H1 (cell line): ENCODE results near the gene DIAPH2. TPM values are rescaled to one million over a fixed set of nuclear protein-coding genes. Genes with fewer than 3 reads are reported as not detected.

ENCODE experiments used
- CTCF ChIA-PET: fragments of 300-600 bp; sonication (Branson Sonifier 250); formaldehyde crosslinking; loops from one replicate; lab custom pipeline; 2021; ENCODE audit not compliant: partially characterized antibody; lab: Charles Lee
- POLR2A ChIA-PET: fragments of 300-600 bp; sonication (Branson Sonifier 250); formaldehyde crosslinking; loops from one replicate; lab custom pipeline; 2021; ENCODE audit warnings: inconsistent platforms; ENCODE audit not compliant: partially characterized antibody; lab: Charles Lee
- DNase-seq, 2 experiments: peaks; one replicate each; pipeline versions ENCODE4 v3.0.0 to v3.0.0-alpha.2; 2010 to 2022; ENCODE audit warnings: low spot score in 2 of 2, low read depth in 1 of 2, mixed read lengths in 1 of 2
- FAIRE-seq: peaks from 2 replicates; lab custom pipeline; 2011; peaks lifted over from hg19 to GRCh38; lab: Jason Lieb, UNC
- H2AFZ ChIP-seq: 2 replicates; pipeline ENCODE4 v1.8.1; 2012; ENCODE audit warnings: low read length, inconsistent platforms
- H2AK5ac ChIP-seq: 2 replicates; pipeline ENCODE4 v1.6.1; 2013; ENCODE audit warnings: low read depth, low read length
- H2BK120ac ChIP-seq: replicated peaks from 2 replicates; pipeline ENCODE3; 2013; ENCODE audit warnings: low read depth, low read length, inconsistent platforms
- H2BK12ac ChIP-seq: 2 replicates; pipeline ENCODE4 v1.6.1; 2013; ENCODE audit warnings: low read depth, low read length
- H2BK15ac ChIP-seq: 2 replicates; pipeline ENCODE4 v1.6.1; 2013; ENCODE audit warnings: low read length
- H2BK20ac ChIP-seq: 2 replicates; pipeline ENCODE4 v1.6.1; 2013; ENCODE audit warnings: low read length
- H2BK5ac ChIP-seq: 2 replicates; pipeline ENCODE4 v1.6.1; 2013; ENCODE audit warnings: low read depth, low read length
- H3K14ac ChIP-seq: 2 replicates; pipeline ENCODE4 v1.6.1; 2013; ENCODE audit warnings: inconsistent platforms; ENCODE audit not compliant: insufficient read length
- H3K18ac ChIP-seq: 2 replicates; pipeline ENCODE4 v1.6.1; 2013; ENCODE audit warnings: low read length; ENCODE audit errors: extremely low read depth
- H3K23ac ChIP-seq: 2 replicates; pipeline ENCODE4 v1.6.1; 2013; ENCODE audit warnings: inconsistent platforms; ENCODE audit not compliant: insufficient read length
- H3K23me2 ChIP-seq: 2 replicates; pipeline ENCODE4 v1.6.1; 2013; ENCODE audit warnings: low read depth, low read length
- H3K27ac ChIP-seq: 2 replicates; pipeline ENCODE4 v1.6.1; 2011; ENCODE audit warnings: low read depth, low read length, inconsistent platforms
- H3K27me3 ChIP-seq, 4 experiments: replicated peaks in 1 of 4; 1 replicate in 1 of 4; 2 replicates in 3 of 4; pipeline versions ENCODE4 v1.6.1 to v1.8.1; 2011 to 2013; ENCODE audit warnings: low read length in 3 of 4, mild to moderate bottlenecking in 3 of 4, inconsistent platforms in 2 of 4, mixed read lengths in 2 of 4, moderate library complexity in 1 of 4; ENCODE audit not compliant: control insufficient read depth in 3 of 4, insufficient read depth in 3 of 4; ENCODE audit errors: extremely low read depth in 1 of 4
- H3K36me3 ChIP-seq, 4 experiments: 2 replicates each; pipeline versions ENCODE4 v1.6.1 to v1.8.1; 2011 to 2013; ENCODE audit warnings: mild to moderate bottlenecking in 4 of 4, low read length in 3 of 4, moderate library complexity in 2 of 4, control low read depth in 1 of 4, inconsistent platforms in 1 of 4; ENCODE audit not compliant: insufficient read depth in 4 of 4, control insufficient read depth in 2 of 4
- H3K4ac ChIP-seq: replicated peaks from 2 replicates; pipeline ENCODE3; 2013; ENCODE audit warnings: low read length, low read depth, mixed read lengths, inconsistent platforms; ENCODE audit not compliant: insufficient read length
- H3K4me1 ChIP-seq, 4 experiments: replicated peaks in 1 of 4; 1 replicate in 1 of 4; 2 replicates in 3 of 4; pipeline versions ENCODE4 v1.6.1 to v1.8.1; 2011 to 2013; ENCODE audit warnings: low read length in 3 of 4, inconsistent platforms in 2 of 4, mixed read lengths in 1 of 4; ENCODE audit not compliant: insufficient read depth in 4 of 4, control insufficient read depth in 3 of 4
- H3K4me2 ChIP-seq, 2 experiments: 2 replicates each; pipeline versions ENCODE4 v1.6.1 to v1.8.1; 2011 to 2013; ENCODE audit warnings: low read depth in 2 of 2, low read length in 2 of 2, control low read depth in 1 of 2, inconsistent platforms in 1 of 2, mild to moderate bottlenecking in 1 of 2; ENCODE audit not compliant: insufficient read depth in 1 of 2
- H3K4me3 ChIP-seq, 4 experiments: fragments of 200-600, 300-600 bp in 1 of 4; sonication (generic), shearing (Covaris generic), sonication (Bioruptor Twin) in 1 of 4; 2 replicates each; pipeline versions ENCODE4 v1.5.1 to v1.8.1; 2011 to 2016; ENCODE audit warnings: low read length in 4 of 4, low read depth in 3 of 4, control low read depth in 2 of 4, inconsistent platforms in 2 of 4, mild to moderate bottlenecking in 2 of 4, mixed read lengths in 1 of 4, moderate library complexity in 1 of 4; ENCODE audit not compliant: insufficient read depth in 2 of 4; ENCODE audit errors: extremely low read depth in 1 of 4
- H3K56ac ChIP-seq: replicated peaks from 2 replicates; pipeline ENCODE3; 2013; ENCODE audit warnings: low read depth, mild to moderate bottlenecking, mixed read lengths, low read length, inconsistent platforms; ENCODE audit not compliant: insufficient read length
- H3K79me1 ChIP-seq: 2 replicates; pipeline ENCODE4 v1.6.1; 2013; ENCODE audit warnings: low read depth, low read length, control low read depth
- H3K79me2 ChIP-seq, 2 experiments: 2 replicates each; pipeline versions ENCODE4 v1.6.1 to v1.8.1; 2012 to 2013; ENCODE audit warnings: low read length in 2 of 2, mild to moderate bottlenecking in 2 of 2, inconsistent platforms in 1 of 2; ENCODE audit not compliant: insufficient read depth in 2 of 2, control insufficient read depth in 1 of 2
- H3K9ac ChIP-seq, 4 experiments: replicated peaks in 1 of 4; 1 replicate in 1 of 4; 2 replicates in 3 of 4; pipeline versions ENCODE4 v1.6.1 to v1.8.1; 2011 to 2013; ENCODE audit warnings: low read depth in 3 of 4, low read length in 3 of 4, control low read depth in 2 of 4, mild to moderate bottlenecking in 2 of 4, moderate library complexity in 2 of 4, inconsistent platforms in 1 of 4; ENCODE audit errors: extremely low read depth in 1 of 4
- H3K9me3 ChIP-seq, 2 experiments: 2 replicates each; pipeline versions ENCODE4 v1.6.1 to v1.8.1; 2012 to 2013; ENCODE audit warnings: mild to moderate bottlenecking in 2 of 2, moderate library complexity in 2 of 2, control low read depth in 1 of 2, inconsistent platforms in 1 of 2, low read depth in 1 of 2, low read length in 1 of 2, mixed read lengths in 1 of 2; ENCODE audit not compliant: insufficient read depth in 2 of 2
- H4K20me1 ChIP-seq, 2 experiments: replicated peaks in 1 of 2; 2 replicates each; pipeline versions ENCODE3 to v1.8.1; 2011 to 2013; ENCODE audit warnings: inconsistent platforms in 2 of 2, low read length in 2 of 2, mild to moderate bottlenecking in 1 of 2; ENCODE audit not compliant: insufficient read depth in 2 of 2, control insufficient read depth in 1 of 2
- H4K5ac ChIP-seq: 2 replicates; pipeline ENCODE4 v1.6.1; 2013; ENCODE audit warnings: low read length, low read depth, mixed read lengths, inconsistent platforms; ENCODE audit not compliant: insufficient read length
- H4K8ac ChIP-seq: 2 replicates; pipeline ENCODE4 v1.8.0; 2013; ENCODE audit warnings: mild to moderate bottlenecking, moderate library complexity, low read length, inconsistent platforms; ENCODE audit not compliant: insufficient read depth; ENCODE audit errors: extremely low read depth
- H4K91ac ChIP-seq: replicated peaks from 2 replicates; pipeline ENCODE3; 2013; ENCODE audit warnings: low read length, mixed read lengths, inconsistent platforms; ENCODE audit not compliant: insufficient read length
- CHD1 ChIP-seq: IDR thresholded peaks from 2 replicates; pipeline ENCODE4 v1.6.1; 2012; ENCODE audit warnings: low read depth, low read length, improper control_type of control experiment
- EGR1 ChIP-seq: IDR thresholded peaks from 2 replicates; pipeline ENCODE4 v1.6.1; 2011; ENCODE audit warnings: low read depth, low read length, borderline replicate concordance
- GABPA ChIP-seq: IDR thresholded peaks from 2 replicates; pipeline ENCODE4 v1.6.1; 2011; ENCODE audit warnings: mild to moderate bottlenecking, low read length, moderate library complexity, borderline replicate concordance; ENCODE audit not compliant: insufficient read depth
- KDM1A ChIP-seq: fragments of 200-600, 300-600 bp; sonication (generic); IDR thresholded peaks from 2 replicates; pipeline ENCODE4 v1.7.1; 2016; ENCODE audit warnings: mild to moderate bottlenecking, low read length, borderline replicate concordance
- KDM5A ChIP-seq: fragments of 200-600 bp; IDR thresholded peaks from 2 replicates; pipeline ENCODE4 v1.7.1; 2012; ENCODE audit warnings: mild to moderate bottlenecking, low read length, inconsistent platforms, mixed read lengths
- PHF8 ChIP-seq: fragments of 200-600 bp; sonication (generic); conservative IDR thresholded peaks from 2 replicates; pipeline ENCODE4 v1.7.1; 2012; ENCODE audit warnings: low read depth, mild to moderate bottlenecking, inconsistent platforms, low read length, moderate library complexity
- RAD21 ChIP-seq, 2 experiments: IDR thresholded peaks in 1 of 2; conservative IDR thresholded peaks in 1 of 2; 2 replicates each; pipeline ENCODE4 v1.6.1; 2011; ENCODE audit warnings: low read depth in 2 of 2, low read length in 2 of 2, improper control_type of control experiment in 1 of 2, inconsistent platforms in 1 of 2, mild to moderate bottlenecking in 1 of 2, moderate library complexity in 1 of 2
- SRF ChIP-seq: IDR thresholded peaks from 2 replicates; pipeline ENCODE4 v1.6.1; 2011; ENCODE audit warnings: mild to moderate bottlenecking, low read depth, low read length, moderate library complexity
- SUZ12 ChIP-seq: fragments of 200-600 bp; sonication (generic); IDR thresholded peaks from 2 replicates; pipeline ENCODE4 v1.6.1; 2012; ENCODE audit warnings: mild to moderate bottlenecking, inconsistent platforms, low read length, moderate library complexity, mixed read lengths
- TAF7 ChIP-seq: optimal IDR thresholded peaks from 2 replicates; pipeline ENCODE3; 2011; ENCODE audit warnings: low read depth, mild to moderate bottlenecking, inconsistent platforms, low read length, moderate library complexity, borderline replicate concordance
- USF2 ChIP-seq: IDR thresholded peaks from 2 replicates; pipeline ENCODE4 v1.6.1; 2011; ENCODE audit warnings: low read length, improper control_type of control experiment
- WGBS, 2 experiments: shearing (Covaris generic) in 1 of 2; methylation state at CpG; one replicate each; pipeline versions ENCODE4 v1.1.6 to v1.1.7; 2013 to 2015; ENCODE audit warnings: low lambda C conversion rate in 2 of 2, mixed read lengths in 2 of 2, inconsistent platforms in 1 of 2, low coverage in 1 of 2, missing lambda C conversion rate in 1 of 2; ENCODE audit not compliant: insufficient replicate concordance in 2 of 2, insufficient coverage in 1 of 2, insufficient read length in 1 of 2; ENCODE audit errors: extremely low coverage in 1 of 2, missing lambda C conversion rate in 1 of 2; 5-methylcytosine and 5-hydroxymethylcytosine counted together
- polyA plus RNA-seq, 7 experiments: library from polyadenylated mRNA; depleted of rRNA in 3 of 7; stranded (reverse) in 5 of 7; unstranded in 2 of 7; fragments of >200 nt in 5 of 7; fragments of 200-250 nt in 2 of 7; gene quantifications; 1 replicate in 5 of 7; 2 replicates in 1 of 7; 4 replicates in 1 of 7; pipeline versions ENCODE4 v1.2.1 to v1.2.3, GENCODE V29; 2011 to 2013; ENCODE audit warnings: missing spikeins in 2 of 7, mixed read lengths in 2 of 7
- total RNA-seq: library from RNA; stranded (reverse); fragmentation: NEBNext Ultra II Directional; extraction: Animal tissue kit (Norgen Biotek cat#: 25700); gene quantifications from 2 replicates; pipeline ENCODE4 v1.2.1, GENCODE V29; 2021
- TF ChIP-seq, protein P1 (sequence below): IDR thresholded peaks from 2 replicates; pipeline ENCODE4 v1.6.1; 2012; ENCODE audit warnings: inconsistent platforms

DIAPH2 gene
- total and polyA plus RNA-seq, 2 of the 8 experiments (the other 6 are each of a cell fraction or from before 2014, with no cell fraction given): 4.4 to 24.3 TPM

GRCh38 chrX:97045470-97045869 lies 360.8 kb downstream of the DIAPH2 start:
- Histone ChIP-seq H3K23ac (no peak overlapping the region), H3K56ac (no peak overlapping the region), H4K91ac (no peak overlapping the region), H2BK15ac (no peak overlapping the region), H3K23me2 (no peaks in the 10 kb centered on the region), H4K20me1 (no peaks in the 10 kb centered on the region), H2BK12ac (no peak overlapping the region), H3K9me3 (no peaks in the 10 kb centered on the region), H3K27me3 (no peaks in the 10 kb centered on the region), H3K4ac (no peak overlapping the region), H3K9ac (no peak overlapping the region), H3K36me3 (no peaks in the 10 kb centered on the region), H2BK20ac (no peak overlapping the region), H3K79me2 (no peaks in the 10 kb centered on the region), H2BK5ac (no peak overlapping the region), H3K4me1 (no peaks in the 10 kb centered on the region), H3K4me2 (no peak overlapping the region), H3K27ac (no peak overlapping the region), H2AK5ac (no peak overlapping the region), H4K8ac (no peak overlapping the region), H4K5ac (no peak overlapping the region), H3K4me3 (no peak overlapping the region), H2BK120ac (no peak overlapping the region), H3K14ac (no peak overlapping the region), H2AFZ (no peak overlapping the region), H3K18ac (no peak overlapping the region), H3K79me1 (no peaks in the 10 kb centered on the region)
- 89% methylated on average over 1 of the region's 1 CpG; no CpG with 5 or more reads in 1 of the 2 experiments for WGBS, 2 experiments
- POLR2A ChIA-PET: no interaction called here
- DNase-seq (no peak), FAIRE-seq (no peak)
- CTCF ChIA-PET: no interaction called here
- no peak for TF ChIP-seq CHD1
- no peak for TF ChIP-seq RAD21 (IDR thresholded peaks at IDR 0.05 in 1 of 2, conservative IDR thresholded peaks at IDR 0.05 in 1 of 2; ENCODE audit: low read depth in 2 of 2, low read length in 2 of 2)
- TF ChIP-seq TAF7: no peak
- no peak for TF ChIP-seq USF2
- TF ChIP-seq GABPA: no peak
- TF ChIP-seq KDM5A: no peak
- no peak for TF ChIP-seq EGR1
- TF ChIP-seq, protein P1, sequence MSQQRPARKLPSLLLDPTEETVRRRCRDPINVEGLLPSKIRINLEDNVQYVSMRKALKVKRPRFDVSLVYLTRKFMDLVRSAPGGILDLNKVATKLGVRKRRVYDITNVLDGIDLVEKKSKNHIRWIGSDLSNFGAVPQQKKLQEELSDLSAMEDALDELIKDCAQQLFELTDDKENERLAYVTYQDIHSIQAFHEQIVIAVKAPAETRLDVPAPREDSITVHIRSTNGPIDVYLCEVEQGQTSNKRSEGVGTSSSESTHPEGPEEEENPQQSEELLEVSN: no peak
- no peak for TF ChIP-seq PHF8
- TF ChIP-seq KDM1A: no peak
- no peak for TF ChIP-seq SUZ12
- no peak for TF ChIP-seq SRF
